HG03575 (cell line): Measurements from ENCODE around the gene PFKL.
"Not testable (repeated sequence)": the region's sequence is repeated elsewhere in the genome, so short reads cannot be mapped to it uniquely, and the experiment has no call there.

ENCODE experiments used
- ATAC-seq: cut with Tn5 transposase; IDR thresholded peaks from one replicate; pipeline ENCODE4 v1.9.1; 2021; ENCODE audit not compliant: unreplicated experiment, insufficient number of reproducible peaks, low FRiP score; ENCODE audit errors: extremely low read depth

Gene PFKL

DNA sequence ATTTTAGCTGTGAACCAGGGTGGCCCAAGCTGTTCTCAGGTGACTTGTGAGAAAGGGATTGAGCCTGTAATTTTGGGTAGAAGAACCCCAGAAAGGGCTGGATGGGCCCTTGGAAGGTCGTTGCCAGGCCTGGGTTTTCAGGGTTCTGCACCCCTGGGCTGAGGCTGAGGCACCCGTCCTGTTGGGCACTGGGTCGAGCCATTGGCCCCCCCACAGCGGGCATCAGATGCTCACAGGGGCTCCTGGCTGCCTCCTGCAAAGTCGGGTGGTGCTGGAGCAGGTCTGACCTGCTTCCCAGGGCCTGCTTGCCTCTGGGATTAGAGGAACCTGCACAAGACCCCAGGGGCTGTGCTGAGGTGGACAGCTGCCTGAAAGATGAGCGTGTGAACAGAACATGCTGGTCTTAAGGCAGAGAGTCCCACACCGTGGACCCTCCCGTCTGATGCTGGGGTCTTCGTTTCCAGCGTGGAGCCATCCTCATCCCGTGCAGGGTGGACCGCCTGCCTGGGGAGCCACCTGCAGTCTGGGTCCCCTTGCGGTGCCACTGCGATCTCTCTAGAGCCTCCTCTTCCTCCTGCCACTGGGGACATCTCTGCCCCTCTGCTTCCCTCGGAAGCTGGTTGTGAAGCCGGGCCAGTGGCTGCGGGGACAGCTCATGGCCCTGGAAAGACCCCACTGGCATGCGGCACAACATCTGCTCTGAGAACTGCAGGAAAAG, 51.8 kb downstream of the PFKL start:
- no peak for ATAC-seq

DNA sequence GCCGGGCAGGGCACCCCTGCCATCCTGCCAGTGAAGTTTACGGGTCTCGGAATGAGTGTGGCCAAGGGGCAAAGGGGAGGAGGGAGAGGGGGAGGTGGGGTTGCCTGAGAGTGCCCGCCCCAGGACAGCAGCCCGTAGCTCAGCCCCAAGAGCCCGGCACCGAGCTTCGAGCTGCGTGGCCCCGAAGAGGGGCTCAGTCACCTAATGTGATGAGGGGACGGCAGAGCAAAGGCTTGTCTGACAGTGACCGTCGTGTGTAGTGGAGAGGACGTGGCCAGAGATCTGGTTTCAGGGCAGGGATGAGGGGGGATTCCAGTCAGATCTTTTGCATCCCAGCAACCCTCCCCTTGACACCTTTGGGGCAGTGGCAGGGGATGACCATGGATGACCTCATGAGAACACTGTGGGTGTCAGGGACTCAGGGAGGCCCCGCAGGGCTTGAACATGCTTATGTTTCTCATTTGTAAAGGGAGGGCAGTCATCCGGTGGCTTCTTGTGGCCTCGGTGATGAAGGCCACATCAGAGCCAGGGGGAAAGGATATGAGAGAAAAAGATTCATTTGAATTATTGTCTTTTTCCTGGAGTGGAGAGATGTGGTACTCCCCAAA, 52.5 kb downstream of the PFKL start:
- no peak for ATAC-seq

DNA sequence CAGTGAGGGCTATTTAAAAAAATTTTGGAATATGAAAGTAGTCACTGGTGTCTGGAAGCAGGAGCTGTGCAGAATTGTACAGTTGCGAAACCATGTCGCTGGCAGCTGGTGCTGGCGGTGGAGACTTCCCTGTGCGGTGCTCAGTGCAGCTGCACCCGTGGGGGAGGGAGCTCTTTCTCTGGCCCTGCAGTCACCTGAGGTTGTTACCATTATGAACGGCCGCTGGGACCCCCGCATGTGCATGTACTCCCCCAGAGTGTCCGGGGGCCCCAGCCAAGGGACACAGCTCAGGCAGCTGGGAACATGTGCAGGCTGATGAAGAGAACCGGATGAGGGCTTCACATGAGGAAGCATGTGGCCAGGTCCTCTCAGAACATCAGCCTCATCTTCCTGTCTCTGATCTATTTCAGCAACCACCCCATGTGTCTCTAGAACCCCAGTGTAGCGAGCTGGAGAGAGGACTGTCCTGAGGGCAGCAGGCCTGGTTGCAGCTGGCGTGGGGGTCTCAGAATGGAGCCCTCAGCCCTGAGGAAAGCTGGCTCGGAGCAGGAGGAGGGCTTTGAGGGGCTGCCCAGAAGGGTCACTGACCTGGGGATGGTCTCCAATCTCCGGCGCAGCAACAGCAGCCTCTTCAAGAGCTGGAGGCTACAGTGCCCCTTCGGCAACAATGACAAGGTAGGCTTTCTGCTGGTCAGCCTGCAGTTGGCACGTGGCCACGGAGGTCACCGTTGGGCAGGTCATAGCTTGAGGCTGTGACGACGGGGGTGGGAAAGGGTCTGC, 53.5 kb downstream of the PFKL start, which contains the start of gene TRPM2:
Gene TRPM2, plus strand, starts transcription at position 431 of the 780 bp plus-strand sequence. Its CDS starts 80 bp downstream, at position 511.
- ATAC-seq, result no peak

DNA sequence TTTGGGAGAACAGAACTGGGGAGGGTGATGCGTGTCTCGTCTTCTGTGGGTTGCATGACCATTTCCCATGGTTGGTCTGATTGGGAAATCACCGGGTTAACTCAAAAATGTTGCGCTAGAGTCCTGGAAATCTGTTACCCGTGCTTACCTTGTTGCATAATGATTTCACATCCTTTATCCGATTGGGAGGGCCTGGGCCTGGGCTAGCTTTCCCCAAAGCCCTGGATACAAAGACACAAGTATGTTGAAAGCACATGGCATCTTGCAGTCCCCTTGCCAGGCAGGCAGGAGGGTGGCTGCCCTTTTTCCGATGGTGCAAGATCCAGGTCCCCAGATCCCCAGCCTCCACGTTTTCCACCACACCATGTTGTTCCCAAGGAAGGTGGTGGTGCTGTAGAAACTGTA, 54.1 kb downstream of the PFKL start:
- no peak for ATAC-seq

DNA sequence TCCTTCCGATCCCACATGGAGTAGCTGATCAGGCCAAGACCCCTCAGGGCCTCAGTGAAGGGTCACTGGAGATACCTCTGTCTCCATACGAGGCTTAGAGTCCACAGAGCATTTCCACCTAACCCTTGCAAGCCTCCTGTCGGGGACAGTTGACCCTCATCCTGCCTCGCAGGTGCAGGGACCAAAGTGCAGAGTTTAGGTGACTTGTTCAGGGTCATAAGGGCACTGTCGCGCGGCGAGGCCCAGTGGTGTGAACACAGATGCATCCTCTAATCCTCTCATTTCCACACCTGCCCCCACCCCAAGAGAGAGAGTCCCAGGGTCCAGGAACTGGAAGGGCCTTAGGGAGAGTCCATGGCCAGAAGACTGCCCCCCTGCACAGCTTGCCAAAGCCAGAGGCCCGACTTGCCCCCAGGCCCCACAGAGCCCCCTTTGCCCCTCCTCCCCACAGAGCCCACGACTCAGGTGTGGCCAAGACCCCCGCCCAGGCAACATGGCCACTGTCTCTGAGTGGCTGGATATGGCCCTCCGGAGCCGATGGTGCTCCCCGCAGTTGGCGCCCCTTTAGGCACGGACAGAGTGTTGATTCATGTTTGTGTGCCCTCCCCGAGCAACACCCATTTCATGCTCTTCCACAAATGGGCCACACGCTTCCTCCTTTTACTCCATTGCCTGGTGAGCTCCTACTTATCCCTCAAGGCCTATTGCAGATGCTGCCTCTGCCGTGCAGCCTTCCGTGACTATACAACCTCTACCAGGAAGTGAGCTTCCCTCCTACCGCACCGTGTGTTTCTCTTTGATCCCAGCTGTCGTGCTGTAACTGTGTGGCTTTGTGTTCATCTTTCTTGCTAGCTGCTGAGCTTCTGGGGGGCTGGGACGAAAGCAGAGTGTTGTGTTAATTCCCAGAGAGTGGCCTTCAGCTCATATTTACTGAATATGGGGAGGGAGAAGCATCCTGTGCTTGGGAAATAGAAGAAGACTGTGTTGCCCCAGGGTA, 55.2 kb downstream of the PFKL start:
- ATAC-seq, result no peak

DNA sequence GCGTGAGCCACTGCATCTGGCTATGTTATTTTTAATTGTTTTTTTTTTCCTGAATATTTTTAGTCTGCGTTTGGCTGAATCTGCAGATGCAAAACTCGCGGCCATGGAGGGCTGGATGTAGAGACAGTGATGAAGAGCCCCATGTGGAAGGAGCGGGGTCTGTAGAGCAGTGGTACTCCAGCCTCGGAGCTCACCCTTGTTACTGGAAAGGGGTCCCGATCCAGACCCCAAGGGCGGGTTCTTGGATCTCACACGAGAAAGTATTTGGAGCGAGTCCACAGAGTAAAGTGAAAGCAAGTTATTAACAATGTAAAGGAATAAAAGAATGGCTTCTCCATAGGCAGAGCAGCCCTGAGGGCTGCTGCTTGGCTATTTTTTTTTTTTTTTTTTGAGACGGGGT, 56.3 kb downstream of the PFKL start:
- no peak for ATAC-seq

DNA sequence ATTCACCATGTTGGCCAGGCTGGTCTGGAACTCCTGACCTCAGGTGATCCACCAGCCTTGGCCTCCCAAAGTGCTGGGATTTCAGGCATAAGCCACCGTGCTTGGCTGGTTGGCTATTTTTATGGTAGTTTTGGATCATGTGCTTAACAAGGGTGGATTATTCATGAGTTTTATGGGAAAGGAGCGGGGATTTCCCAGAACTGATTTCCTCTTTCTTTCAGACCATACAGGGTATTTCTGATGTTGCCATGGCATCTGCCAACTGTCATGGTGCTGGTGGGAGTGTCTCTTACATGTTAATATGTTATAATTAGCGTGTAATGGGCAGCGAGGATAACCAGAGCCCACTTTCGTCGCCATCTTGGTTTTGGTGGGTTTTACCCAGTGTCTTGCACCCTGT, 56.8 kb downstream of the PFKL start:
- no peak for ATAC-seq

DNA sequence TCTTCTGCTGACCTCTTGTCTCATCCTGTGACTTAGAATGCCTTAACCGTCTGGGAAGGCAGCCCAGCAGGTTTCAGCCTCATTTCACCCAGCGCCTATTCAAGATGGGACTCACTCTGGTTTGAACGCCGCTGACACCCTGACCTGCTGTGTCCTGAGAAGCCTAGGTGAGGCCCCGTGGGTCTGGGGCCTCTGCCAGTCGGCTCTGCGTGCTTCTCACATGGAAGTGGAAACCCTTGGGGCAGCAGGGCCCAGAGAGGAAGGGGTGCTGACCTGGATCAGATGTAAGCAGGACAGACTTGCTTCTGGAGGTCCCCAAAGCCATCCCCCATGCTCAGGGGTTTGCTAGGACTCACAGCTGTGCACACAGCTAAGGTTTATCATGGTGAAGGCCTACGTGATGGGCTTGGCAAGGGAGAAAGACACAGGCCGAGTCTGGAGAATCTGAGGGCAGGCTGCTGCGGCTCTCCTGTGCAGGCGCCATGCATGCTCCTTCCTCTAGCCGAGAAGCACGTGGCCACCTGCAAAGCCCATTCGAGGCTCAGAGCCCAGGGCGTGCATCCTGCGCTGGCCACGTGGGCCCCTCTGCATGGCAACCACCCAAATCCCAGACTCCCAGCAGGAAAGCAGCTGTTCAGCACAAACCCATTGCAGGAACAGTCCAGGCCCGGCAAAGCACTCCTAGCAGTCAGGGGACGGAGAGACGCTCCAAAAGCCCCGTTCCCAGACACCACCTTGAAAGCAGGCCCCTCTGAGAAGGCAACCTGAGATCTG, 57.4 kb downstream of the PFKL start:
- no peak for ATAC-seq

DNA sequence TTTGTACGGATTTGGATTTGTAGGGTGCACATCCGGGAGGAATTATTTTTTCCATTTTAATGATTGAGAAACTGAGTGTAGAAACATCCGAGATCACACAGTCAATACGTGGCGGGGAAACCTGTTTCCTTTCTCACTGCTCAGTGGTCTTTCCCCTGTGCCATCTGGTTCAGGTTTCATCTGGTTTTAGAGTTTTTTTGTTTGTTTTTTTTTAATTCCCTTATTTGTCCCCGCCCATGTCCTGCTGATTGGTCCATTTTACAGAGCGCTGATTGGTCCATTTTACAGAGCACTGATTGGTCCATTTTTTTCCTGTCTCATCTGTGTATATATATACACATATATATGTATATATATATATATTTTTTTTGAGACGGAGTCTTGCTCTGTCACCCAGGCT, 59.5 kb downstream of the PFKL start:
- ATAC-seq, result no peak

DNA sequence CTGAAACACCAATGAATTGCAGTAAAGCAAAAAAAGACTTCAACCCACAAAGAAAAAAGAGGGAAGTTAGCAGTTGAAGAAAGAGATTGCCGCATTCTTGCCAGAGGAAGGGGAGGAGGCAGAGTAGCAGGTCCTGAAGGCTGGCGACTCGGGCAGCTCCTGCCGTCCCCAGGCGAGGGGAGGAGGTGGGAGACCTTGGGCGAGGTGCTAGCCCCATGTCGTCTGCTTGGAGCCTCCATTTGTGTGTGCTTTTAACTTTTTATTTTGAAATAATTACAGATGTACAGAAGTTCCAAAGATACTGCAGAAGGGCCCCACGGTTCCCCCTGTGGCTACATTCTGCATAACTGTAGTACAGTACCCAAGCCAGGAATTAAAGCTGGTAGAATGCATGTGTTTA, 60.3 kb downstream of the PFKL start:
- ATAC-seq, result no peak

DNA sequence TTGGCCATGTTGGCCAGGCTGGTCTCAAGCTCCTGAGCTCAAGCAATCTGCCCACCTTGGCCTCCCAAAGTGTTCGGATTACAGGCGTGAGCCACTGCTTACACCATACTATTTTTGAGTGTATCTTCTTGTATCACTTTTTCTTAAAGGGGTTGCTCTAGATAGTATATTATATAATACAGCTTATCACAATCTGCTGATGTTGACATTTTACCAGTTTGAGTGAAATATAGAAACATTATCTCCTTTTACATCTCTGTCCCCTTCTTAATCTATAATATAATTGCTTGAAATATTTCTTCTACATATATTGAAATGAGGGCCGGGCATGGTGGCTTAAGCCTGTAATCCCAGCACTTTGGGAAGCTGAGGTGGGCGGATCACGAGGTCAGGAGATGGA, 62.0 kb downstream of the PFKL start:
- ATAC-seq, result not testable (repeated sequence)

DNA sequence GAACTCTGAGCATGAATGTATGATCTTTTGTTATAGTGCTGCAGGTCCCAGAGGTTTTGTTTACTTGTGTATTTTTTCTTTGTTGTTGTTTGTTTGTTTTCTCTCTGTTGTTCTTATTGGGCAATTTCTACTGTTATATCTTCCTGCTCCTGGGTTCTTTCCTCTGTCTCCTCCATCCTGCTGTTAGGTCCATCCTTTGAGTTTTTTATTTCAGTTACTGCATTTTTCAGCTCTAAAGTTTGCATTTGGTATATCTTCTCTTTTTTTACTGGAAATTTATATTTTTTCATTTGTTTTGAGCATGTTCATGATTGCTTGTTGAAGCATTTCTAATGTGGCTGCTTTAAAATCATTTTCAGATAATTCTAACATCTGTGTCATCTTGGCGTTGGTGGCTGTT, 63.4 kb downstream of the PFKL start:
- ATAC-seq, result no peak

DNA sequence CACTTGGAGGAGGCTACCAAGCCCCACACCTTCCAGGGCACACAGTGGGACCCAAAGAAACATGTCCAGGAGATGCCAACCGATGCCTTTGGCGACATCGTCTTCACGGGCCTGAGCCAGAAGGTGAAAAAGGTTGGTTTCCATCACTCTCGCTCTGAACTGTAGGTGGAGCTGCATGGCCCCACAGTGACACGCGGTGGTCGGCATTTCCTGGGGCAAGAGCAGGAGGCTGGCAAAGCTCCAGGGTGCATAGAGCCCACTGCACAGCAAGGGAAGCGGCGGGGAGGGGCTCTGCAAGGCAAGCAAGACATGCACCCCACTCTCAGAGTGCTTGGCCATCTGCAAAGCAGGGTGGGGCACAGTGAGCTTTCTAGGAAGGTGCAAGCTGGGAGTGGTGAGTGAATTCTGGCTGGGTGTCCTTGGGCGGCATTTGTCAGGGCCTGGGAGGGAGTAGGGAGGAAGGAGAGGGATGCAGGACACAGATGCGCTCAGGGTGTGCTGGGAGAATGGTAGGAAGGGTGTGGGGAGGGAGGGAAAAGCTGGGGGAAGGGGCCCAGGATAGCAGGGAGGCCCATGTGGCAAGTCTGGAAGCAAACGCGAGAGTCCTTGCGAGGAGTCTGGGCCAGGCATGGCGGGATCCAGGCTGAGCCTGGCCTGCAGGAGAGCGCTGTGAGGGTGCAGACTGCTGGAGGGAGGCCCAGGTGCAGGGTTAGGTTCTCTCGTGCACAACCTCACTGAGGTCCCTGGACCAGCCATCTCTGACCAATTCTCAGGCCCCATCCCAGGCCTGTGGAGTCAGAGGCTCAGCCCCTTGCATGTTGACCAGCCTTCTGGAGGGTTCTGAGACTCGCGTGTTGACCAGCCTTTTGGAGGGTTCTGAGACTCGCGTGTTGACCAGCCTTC, 64.5 kb downstream of the PFKL start:
- ATAC-seq, result no peak

DNA sequence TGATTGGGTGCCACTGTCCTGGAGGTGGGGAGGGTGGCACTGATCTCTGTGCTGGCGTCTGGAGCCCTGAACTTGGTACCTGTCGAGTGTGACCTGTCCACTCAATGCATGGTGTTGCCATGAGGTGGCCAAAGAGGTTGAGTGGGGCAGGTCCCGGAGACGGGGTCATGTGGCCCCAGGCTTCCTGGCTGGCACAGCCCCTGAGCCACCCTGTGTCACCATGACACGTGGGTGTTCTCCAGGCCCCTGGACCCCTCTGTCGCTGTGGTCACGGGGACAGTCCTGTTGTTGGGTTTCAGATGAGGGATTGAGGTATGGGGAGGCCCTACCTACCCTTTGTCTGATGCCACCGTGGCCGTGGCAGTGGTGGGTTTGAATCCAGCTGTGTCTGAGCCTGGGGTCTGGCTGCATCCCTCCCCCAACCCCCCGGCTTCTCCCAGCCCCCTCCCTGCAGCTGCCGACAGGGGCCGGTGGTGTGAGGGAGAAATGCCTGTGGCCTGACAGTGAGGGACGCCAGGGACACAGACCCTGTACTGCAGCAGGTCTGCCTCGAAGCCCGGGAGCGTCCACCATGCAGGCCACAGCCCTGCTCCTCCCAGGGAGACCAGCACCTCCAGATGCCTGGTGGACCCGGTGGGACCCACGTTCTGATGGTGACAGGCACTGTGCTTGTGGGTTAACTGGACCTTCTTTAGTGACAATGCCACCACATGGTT, 65.6 kb downstream of the PFKL start:
- no peak for ATAC-seq

DNA sequence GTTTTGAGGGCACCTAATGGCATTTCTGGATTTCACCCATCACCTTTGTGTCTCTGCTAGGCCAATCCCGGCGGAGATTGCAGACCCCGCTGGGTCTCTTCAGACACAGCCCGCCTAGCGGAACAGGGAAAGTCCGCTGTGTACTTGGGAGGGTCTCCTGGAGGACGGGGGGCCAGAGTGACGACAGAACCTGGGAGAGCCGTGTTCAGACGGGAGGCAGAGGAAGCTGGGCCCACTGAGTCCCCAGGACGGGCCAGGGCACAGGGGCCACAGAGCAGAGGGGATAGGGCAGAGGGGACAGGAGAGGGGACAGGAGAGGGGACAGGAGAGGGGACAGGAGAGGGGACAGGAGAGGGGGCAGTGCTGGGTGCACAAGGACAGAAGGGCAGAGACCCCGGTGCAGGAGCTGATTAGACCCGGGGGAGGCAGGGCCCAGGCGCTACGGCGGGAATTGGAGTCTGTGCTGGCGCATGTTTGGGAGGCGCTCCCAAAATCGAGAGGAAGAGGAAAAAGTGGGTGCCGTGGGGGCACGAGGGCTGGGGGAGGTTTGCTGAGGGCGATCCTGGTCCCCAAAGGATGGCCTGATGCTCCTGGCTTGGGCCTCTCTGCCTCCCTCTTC, 66.2 kb downstream of the PFKL start:
- no peak for ATAC-seq

DNA sequence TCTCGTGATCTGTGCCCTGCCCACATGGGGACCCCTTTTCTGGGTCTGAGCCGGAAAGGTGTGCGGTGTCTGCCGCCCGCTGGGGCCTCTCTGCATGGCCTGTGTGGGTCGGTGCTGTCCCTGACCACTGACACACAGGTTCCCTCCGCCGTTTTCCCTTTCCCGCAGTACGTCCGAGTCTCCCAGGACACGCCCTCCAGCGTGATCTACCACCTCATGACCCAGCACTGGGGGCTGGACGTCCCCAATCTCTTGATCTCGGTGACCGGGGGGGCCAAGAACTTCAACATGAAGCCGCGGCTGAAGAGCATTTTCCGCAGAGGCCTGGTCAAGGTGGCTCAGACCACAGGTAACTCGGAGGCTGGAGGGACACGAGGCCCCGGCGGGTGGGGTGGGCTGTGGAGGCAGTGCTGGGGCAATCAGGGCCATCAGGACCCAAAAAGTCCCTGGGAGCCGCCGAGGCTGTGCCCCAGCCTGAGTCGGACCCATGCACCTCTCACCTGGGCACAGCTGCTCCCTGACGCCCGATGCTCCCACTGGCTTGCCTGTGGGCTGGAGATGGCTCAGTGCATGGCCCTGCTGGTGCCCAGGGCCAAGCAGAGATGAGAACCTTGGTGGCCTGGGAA, 66.8 kb downstream of the PFKL start:
- no peak for ATAC-seq
